ENCODE measurements around the gene COL6A3. TPM values are rescaled to one million over a fixed set of nuclear protein-coding genes. Genes with fewer than 3 reads are reported as not detected.

The COL6A3 gene
- total RNA-seq, 3 donors from 2014 or later, result 116 to 907 (median 320) TPM

- H3K4me1 ChIP-seq, result no peaks in the 10 kb centered on the region
- H3K4me3 ChIP-seq, result no peak overlapping the region
- peak overlapping the region; percentile 62 to 74 for H3K27ac ChIP-seq
- no peak for DNase-seq (ENCODE audit: low spot score in 2 of 2)
- H3K27me3 ChIP-seq, result no peaks in the 10 kb centered on the region
- TF ChIP-seq POLR2AphosphoS5 (IDR thresholded peaks at IDR 0.05) (no peak), POLR2A (IDR thresholded peaks at IDR 0.05) (no peak)
- TF ChIP-seq, protein P1, sequence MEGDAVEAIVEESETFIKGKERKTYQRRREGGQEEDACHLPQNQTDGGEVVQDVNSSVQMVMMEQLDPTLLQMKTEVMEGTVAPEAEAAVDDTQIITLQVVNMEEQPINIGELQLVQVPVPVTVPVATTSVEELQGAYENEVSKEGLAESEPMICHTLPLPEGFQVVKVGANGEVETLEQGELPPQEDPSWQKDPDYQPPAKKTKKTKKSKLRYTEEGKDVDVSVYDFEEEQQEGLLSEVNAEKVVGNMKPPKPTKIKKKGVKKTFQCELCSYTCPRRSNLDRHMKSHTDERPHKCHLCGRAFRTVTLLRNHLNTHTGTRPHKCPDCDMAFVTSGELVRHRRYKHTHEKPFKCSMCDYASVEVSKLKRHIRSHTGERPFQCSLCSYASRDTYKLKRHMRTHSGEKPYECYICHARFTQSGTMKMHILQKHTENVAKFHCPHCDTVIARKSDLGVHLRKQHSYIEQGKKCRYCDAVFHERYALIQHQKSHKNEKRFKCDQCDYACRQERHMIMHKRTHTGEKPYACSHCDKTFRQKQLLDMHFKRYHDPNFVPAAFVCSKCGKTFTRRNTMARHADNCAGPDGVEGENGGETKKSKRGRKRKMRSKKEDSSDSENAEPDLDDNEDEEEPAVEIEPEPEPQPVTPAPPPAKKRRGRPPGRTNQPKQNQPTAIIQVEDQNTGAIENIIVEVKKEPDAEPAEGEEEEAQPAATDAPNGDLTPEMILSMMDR (IDR thresholded peaks at IDR 0.05), result no peak
- no peaks in the 10 kb centered on the region for H3K36me3 ChIP-seq
- intact Hi-C loops (cut with DNase I; ENCODE audit: low total_unique reads), result no loop called here
- no peaks in the 10 kb centered on the region for H3K9me3 ChIP-seq
These were observed 27.8 kb upstream of the COL6A3 start for GRCh38 chr2:237441605-237442274.

DNA sequence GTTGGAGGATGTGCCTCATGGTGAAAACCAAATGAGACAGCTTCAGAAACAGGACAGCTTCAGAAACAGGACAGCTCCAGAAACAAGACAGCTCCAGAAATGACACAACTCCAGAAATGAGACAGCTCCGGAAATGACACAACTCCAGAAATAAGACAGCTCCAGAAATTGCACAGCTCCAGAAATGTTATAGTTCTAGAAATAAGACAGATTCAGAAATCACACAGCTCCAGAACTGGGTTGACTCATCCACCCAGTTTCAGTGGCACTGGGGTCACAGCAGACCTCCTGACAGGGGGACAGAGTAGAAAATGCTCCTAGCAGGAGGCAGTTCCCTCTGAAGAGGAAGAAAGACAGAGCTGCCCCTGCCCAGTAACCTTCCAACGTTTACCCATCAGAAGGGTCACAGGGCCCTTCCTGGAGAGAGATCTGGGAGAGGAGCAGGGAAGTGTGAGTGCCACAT is 26.9 kb upstream of the COL6A3 start:
- H3K27ac ChIP-seq, result peak overlapping the region; percentile 62 to 74
- intact Hi-C loops (cut with DNase I; ENCODE audit: low total_unique reads), result no loop called here
- DNase-seq (ENCODE audit: low spot score in 2 of 2), result no peak
- TF ChIP-seq POLR2AphosphoS5 (IDR thresholded peaks at IDR 0.05) (no peak), POLR2A (IDR thresholded peaks at IDR 0.05) (no peak)
- TF ChIP-seq, protein P1 (IDR thresholded peaks at IDR 0.05), result no peak
- H3K4me3 ChIP-seq, result no peak overlapping the region
- no peaks in the 10 kb centered on the region for H3K9me3 ChIP-seq
- no peaks in the 10 kb centered on the region for H3K4me1 ChIP-seq
- no peaks in the 10 kb centered on the region for H3K27me3 ChIP-seq
- H3K36me3 ChIP-seq, result no peaks in the 10 kb centered on the region

DNA sequence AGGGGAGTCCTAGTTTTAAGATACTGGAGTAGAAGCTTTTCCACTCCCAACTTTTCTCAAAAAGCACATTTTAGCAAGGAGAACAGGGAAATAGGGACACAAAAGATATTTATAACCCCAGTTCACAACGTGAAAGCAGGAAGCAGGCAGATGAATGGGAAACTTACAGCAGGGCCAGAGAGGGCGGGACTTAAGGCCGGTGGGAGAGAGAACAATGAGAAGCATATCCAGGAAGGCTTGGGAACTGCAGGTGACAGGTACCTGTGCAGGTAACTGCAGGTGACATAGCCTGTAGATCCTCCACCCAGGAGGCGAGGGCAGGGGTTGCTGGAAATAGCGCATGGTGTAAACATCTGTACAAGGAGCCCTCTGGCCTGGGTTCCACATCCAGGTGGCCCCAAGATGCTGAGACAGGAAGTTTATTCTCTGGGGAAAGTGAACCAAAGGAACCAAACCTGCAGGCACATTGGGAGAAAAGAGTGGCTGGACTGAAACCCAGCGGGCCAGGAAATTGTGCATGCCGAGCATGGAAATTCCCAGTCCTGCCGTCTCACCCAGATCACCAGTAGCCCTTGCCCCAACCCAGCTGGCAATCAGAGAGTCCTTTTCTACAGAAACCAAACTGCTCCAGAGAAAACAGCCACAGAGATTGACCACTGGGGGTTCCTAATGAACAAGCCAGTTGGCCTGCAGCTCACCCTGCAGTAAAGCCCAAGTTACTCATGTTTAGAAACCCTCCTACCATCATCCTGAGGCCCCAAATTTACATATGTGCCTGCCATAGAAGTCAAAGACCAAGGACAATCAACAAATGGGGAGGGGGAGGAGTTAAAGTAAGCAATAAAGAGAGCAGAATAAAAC is 24.3 kb upstream of the COL6A3 start:
- H3K27ac ChIP-seq, result peak overlapping the region in 1 of 2 donors; percentile 52
- intact Hi-C loops (cut with DNase I; ENCODE audit: low total_unique reads), result no loop called here
- no peaks in the 10 kb centered on the region for H3K4me1 ChIP-seq
- TF ChIP-seq, protein P1 (IDR thresholded peaks at IDR 0.05), result peak in 1 of 3 donors; percentile 11
- no peak for TF ChIP-seq POLR2AphosphoS5 (IDR thresholded peaks at IDR 0.05)
- peak in 1 of 2 donors; percentile 39 for DNase-seq (ENCODE audit: low spot score in 2 of 2)
- no peak overlapping the region for H3K4me3 ChIP-seq
- no peaks in the 10 kb centered on the region for H3K27me3 ChIP-seq
- H3K36me3 ChIP-seq, result no peaks in the 10 kb centered on the region
- H3K9me3 ChIP-seq, result no peaks in the 10 kb centered on the region

GRCh38 chr2:237437566-237437965 is 23.6 kb upstream of the COL6A3 start:
- Histone ChIP-seq H3K4me1 (peaks cover 0 to 4% of the 10 kb centered on the region in 2 donors), H3K9me3 (no peaks in the 10 kb centered on the region), H3K4me3 (no peak overlapping the region), H3K27me3 (no peaks in the 10 kb centered on the region), H3K27ac (peak overlapping the region; percentile 29 to 52), H3K36me3 (no peaks in the 10 kb centered on the region)
- TF ChIP-seq POLR2A (IDR thresholded peaks at IDR 0.05) (no peak), POLR2AphosphoS5 (IDR thresholded peaks at IDR 0.05) (no peak)
- TF ChIP-seq, protein P1 (IDR thresholded peaks at IDR 0.05), result no peak
- intact Hi-C loops (cut with DNase I; ENCODE audit: low total_unique reads), result no loop called here
- no peak for DNase-seq (ENCODE audit: low spot score in 2 of 2)
